T-helper 2 cell (primary cell): ENCODE results near the gene EXOSC7.
"Not testable (repeated sequence)": the region's sequence is repeated elsewhere in the genome, so short reads cannot be mapped to it uniquely, and the experiment has no call there.

Experiments used
- DNase-seq, 5 experiments: peaks; one replicate each; pipeline versions ENCODE4 v3.0.0 to v3.0.0-alpha.2; 2012 to 2022

Gene EXOSC7

GRCh38 chr3:44962621-44963393, 13.2 kb upstream of the EXOSC7 start:
- DNase-seq, result no peak

GRCh38 chr3:44963571-44964325, 12.3 kb upstream of the EXOSC7 start:
- no peak for DNase-seq

GRCh38 chr3:44965165-44965564, 10.9 kb upstream of the EXOSC7 start:
- no peak for DNase-seq

GRCh38 chr3:44966795-44967278, 9.2 kb upstream of the EXOSC7 start:
- DNase-seq, result peak in 1 of 5 experiments; percentile 48

- no peak for DNase-seq
Measured at GRCh38 chr3:44968447-44968858, 7.6 kb upstream of the EXOSC7 start.

GRCh38 chr3:44969154-44969827, 6.8 kb upstream of the EXOSC7 start:
- peak in 2 of 5 experiments; percentile 29 to 36 for DNase-seq

- peak in 1 of 5 experiments; percentile 38 for DNase-seq
Measured at GRCh38 chr3:44969828-44970179, 6.2 kb upstream of the EXOSC7 start.

- DNase-seq, result no peak
Measured at GRCh38 chr3:44970926-44971490, 5.0 kb upstream of the EXOSC7 start.

- no peak for DNase-seq
Measured at GRCh38 chr3:44974416-44974815, 1.6 kb upstream of the EXOSC7 start.

GRCh38 chr3:44981220-44981619, 5.2 kb downstream of the EXOSC7 start:
- peak in 1 of 5 experiments; percentile 24 for DNase-seq

GRCh38 chr3:44981751-44982150, 5.7 kb downstream of the EXOSC7 start:
- DNase-seq, result peak in 1 of 5 experiments; percentile 53

- DNase-seq, result no peak
Measured at GRCh38 chr3:44982817-44983216, 6.8 kb downstream of the EXOSC7 start.

GRCh38 chr3:44983484-44983941, 7.5 kb downstream of the EXOSC7 start:
- no peak for DNase-seq

GRCh38 chr3:44984335-44984734, 8.3 kb downstream of the EXOSC7 start:
- peak in 1 of 5 experiments; percentile 39 for DNase-seq

GRCh38 chr3:44986330-44986729, 10.3 kb downstream of the EXOSC7 start:
- DNase-seq, result not testable (repeated sequence)

- no peak for DNase-seq
Measured at GRCh38 chr3:44987332-44987731, 11.3 kb downstream of the EXOSC7 start.

- DNase-seq, result peak in 1 of 5 experiments; percentile 31
Measured at GRCh38 chr3:44988073-44988472, 12.0 kb downstream of the EXOSC7 start.

- no peak for DNase-seq
Measured at GRCh38 chr3:44989141-44989540, 13.1 kb downstream of the EXOSC7 start.

GRCh38 chr3:44989636-44990373, 13.8 kb downstream of the EXOSC7 start:
- no peak for DNase-seq

GRCh38 chr3:44991326-44991725, 15.3 kb downstream of the EXOSC7 start:
- DNase-seq, result no peak

GRCh38 chr3:44992555-44993470, 16.8 kb downstream of the EXOSC7 start:
- peak in 1 of 5 experiments; percentile 47 for DNase-seq
